GM23338 (cell line): ENCODE data around the gene HHAT. TPM values are rescaled to one million over a fixed set of nuclear protein-coding genes. Genes with fewer than 3 reads are reported as not detected.
A peak's percentile ranks its signal among the peaks of the same experiment; 100 is the strongest.

Experiments used
- ATAC-seq: fragments of 200-7000 bp; cut with Tn5 transposase; 3 replicates; pipeline ENCODE4 v1.9.1; 2020
- DNase-seq: peaks from one replicate; pipeline ENCODE4 v3.0.0-alpha.2; 2015; ENCODE audit warnings: low spot score
- H2AFZ ChIP-seq: fragments of 200-600 bp; sonication (generic); 2 replicates; pipeline ENCODE4 v1.8.0; 2016; ENCODE audit warnings: antibody characterized with exemption, mild to moderate bottlenecking, moderate library complexity
- H3F3A ChIP-seq: fragments of 200-600 bp; sonication (generic); replicated peaks from 2 replicates; pipeline ENCODE4 v1.8.0; 2017; ENCODE audit warnings: antibody characterized with exemption, mixed run types, low read depth
- H3K27ac ChIP-seq: fragments of 200-600 bp; sonication (generic); 2 replicates; pipeline ENCODE4 v1.6.1; 2016; ENCODE audit warnings: low read depth
- H3K27me3 ChIP-seq: fragments of 200-600 bp; sonication (generic); 2 replicates; pipeline ENCODE4 v1.8.0; 2016; ENCODE audit warnings: mild to moderate bottlenecking, mixed run types, moderate library complexity; ENCODE audit not compliant: insufficient read depth
- H3K36me3 ChIP-seq: fragments of 200-600 bp; sonication (generic); 2 replicates; pipeline ENCODE4 v1.8.0; 2016; ENCODE audit warnings: mild to moderate bottlenecking; ENCODE audit not compliant: insufficient read depth
- H3K4me1 ChIP-seq: fragments of 200-600 bp; sonication (generic); 2 replicates; pipeline ENCODE4 v1.8.0; 2016; ENCODE audit warnings: mild to moderate bottlenecking, moderate library complexity; ENCODE audit not compliant: insufficient read depth
- H3K4me2 ChIP-seq: fragments of 200-600 bp; sonication (generic); 2 replicates; pipeline ENCODE4 v1.7.1; 2017; ENCODE audit warnings: mixed run types
- H3K4me3 ChIP-seq: fragments of 200-600 bp; sonication (generic); 2 replicates; pipeline ENCODE4 v1.6.1; 2016; ENCODE audit warnings: mixed run types
- H3K79me2 ChIP-seq: fragments of 200-600 bp; sonication (generic); replicated peaks from 2 replicates; pipeline ENCODE4 v1.8.0; 2017; ENCODE audit warnings: mild to moderate bottlenecking; ENCODE audit not compliant: insufficient read depth
- H3K9me2 ChIP-seq: fragments of 200-600 bp; sonication (generic); 2 replicates; pipeline ENCODE4 v1.8.0; 2017; ENCODE audit not compliant: insufficient read depth
- H4K20me1 ChIP-seq: fragments of 200-600 bp; sonication (generic); replicated peaks from 2 replicates; pipeline ENCODE4 v1.8.0; 2017; ENCODE audit warnings: mild to moderate bottlenecking; ENCODE audit not compliant: insufficient read depth
- H3K27ac Mint-ChIP-seq: 2 replicates; pipeline ENCODE4 v1.8.0; 2020; ENCODE audit warnings: inconsistent platforms, mild to moderate bottlenecking, moderate library complexity, mixed read lengths
- H3K27me3 Mint-ChIP-seq: 3 replicates; pipeline ENCODE4 v1.8.0; 2022; ENCODE audit warnings: low read depth, mild to moderate bottlenecking, moderate library complexity, mixed read lengths, inconsistent platforms; ENCODE audit not compliant: insufficient read depth, poor library complexity
- H3K36me3 Mint-ChIP-seq: 3 replicates; pipeline ENCODE4 v1.8.0; 2021; ENCODE audit warnings: low read depth, mild to moderate bottlenecking, inconsistent platforms, moderate library complexity, mixed read lengths
- H3K4me1 Mint-ChIP-seq: 3 replicates; pipeline ENCODE4 v1.8.0; 2020; ENCODE audit warnings: mild to moderate bottlenecking, inconsistent platforms, mixed read lengths
- H3K4me3 Mint-ChIP-seq: 3 replicates; pipeline ENCODE4 v1.8.0; 2021; ENCODE audit warnings: moderate library complexity, mild to moderate bottlenecking, inconsistent platforms, mixed read lengths
- H3K9me3 Mint-ChIP-seq: 3 replicates; pipeline ENCODE4 v1.8.0; 2020; ENCODE audit warnings: moderate library complexity, mild to moderate bottlenecking, inconsistent platforms, mixed read lengths
- CREB1 ChIP-seq: fragments of 250-450 bp; sonication (Bioruptor Pico); IDR thresholded peaks from 2 replicates; pipeline ENCODE4 v1.5.0; 2020; ENCODE audit warnings: low read depth, mild to moderate bottlenecking, moderate library complexity
- NANOG ChIP-seq: IDR thresholded peaks from 2 replicates; pipeline ENCODE4 v1.6.1; 2016; ENCODE audit warnings: antibody characterized with exemption, borderline replicate concordance
- POLR2AphosphoS5 ChIP-seq: IDR thresholded peaks from 2 replicates; pipeline ENCODE4 v1.6.1; 2016; ENCODE audit warnings: antibody characterized with exemption, low read depth
- STAT1 ChIP-seq: IDR thresholded peaks from one replicate; pipeline ENCODE4 v1.6.1; 2016; ENCODE audit warnings: antibody characterized with exemption; ENCODE audit not compliant: unreplicated experiment
- ZNF331 ChIP-seq: fragments of 250-450 bp; sonication (Bioruptor Pico); IDR thresholded peaks from 2 replicates; pipeline ENCODE4 v1.5.0; 2020; ENCODE audit warnings: low read depth, mild to moderate bottlenecking, moderate library complexity
- ZNF462 ChIP-seq: fragments of 250-450 bp; sonication (Bioruptor Pico); IDR thresholded peaks from 2 replicates; pipeline ENCODE4 v1.5.0; 2020; ENCODE audit warnings: mild to moderate bottlenecking, moderate library complexity
- polyA plus RNA-seq: library from polyadenylated mRNA; unstranded; fragments of >200 nt; fragmentation: Nextera tagmentation; extraction: Ambion mirVana; gene quantifications from 2 replicates; pipeline ENCODE4 v1.2.1, GENCODE V29; 2016
- total RNA-seq: library from RNA; depleted of rRNA; stranded (reverse); fragments of >200 nt; shearing (Covaris generic); gene quantifications from 2 replicates; pipeline ENCODE4 v1.2.3, GENCODE V29; 2014

HHAT gene
- total and polyA plus RNA-seq, 2 experiments from 2014 or later: 0.11 to 0.66 TPM

DNA sequence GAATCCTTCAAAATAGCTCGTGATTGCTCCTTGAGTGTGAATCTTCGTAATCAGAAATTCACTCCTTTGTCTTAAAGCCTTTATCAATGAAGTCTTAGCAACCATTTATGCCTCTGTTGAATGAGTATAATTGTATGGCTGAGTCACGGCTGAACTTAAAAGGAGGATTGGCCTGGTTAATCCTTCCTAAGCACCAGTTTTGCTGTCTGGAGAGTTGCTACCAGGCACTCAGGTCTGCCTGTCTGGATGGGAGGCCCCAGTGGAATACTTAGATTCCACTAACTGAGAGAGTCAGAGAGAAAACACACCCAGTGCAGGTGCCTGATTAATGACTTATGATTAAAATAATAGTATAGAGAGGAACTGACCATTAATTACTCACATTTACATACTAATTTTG lies 7.6 kb upstream of the HHAT start (continued):
- TF ChIP-seq ZNF462 (CRISPR knock-in tag) (no peak), NANOG (no peak)

DNA sequence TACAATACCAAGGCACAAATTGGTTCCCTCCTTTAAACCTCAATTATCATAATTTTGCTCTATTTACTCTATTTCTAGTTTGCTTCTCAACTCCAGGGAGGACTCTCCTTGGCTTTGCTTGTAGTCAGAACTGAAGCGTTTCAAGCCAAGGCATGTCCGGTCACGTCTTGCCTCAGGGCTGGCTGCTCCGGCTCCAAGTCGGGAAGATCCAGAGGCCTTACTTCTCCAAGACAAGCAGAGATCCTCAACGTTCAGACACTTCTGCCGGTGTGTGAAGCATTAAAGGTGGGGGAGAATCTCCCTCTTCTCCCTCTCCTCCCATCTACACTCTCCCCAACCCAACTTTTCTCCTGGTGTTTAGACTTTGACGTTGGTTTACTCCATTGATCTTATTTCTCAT lies 7.2 kb upstream of the HHAT start:
- no peaks in the 10 kb centered on the region; the same call in 1 of the 2 replicates for H3K4me1 ChIP-seq
- H3F3A ChIP-seq: no peaks in the 10 kb centered on the region
- no peak overlapping the region for H3K27ac Mint-ChIP-seq
- DNase-seq (no peak), ATAC-seq (no peak)
- no peak overlapping the region for H3K4me3 ChIP-seq
- peaks cover 9% of the 10 kb centered on the region; the same call in 2 of the 3 replicates for H3K9me3 Mint-ChIP-seq
- no peaks in the 10 kb centered on the region for H3K79me2 ChIP-seq
- no peak overlapping the region for H3K27ac ChIP-seq
- H3K4me3 Mint-ChIP-seq: no peak overlapping the region
- H3K36me3 Mint-ChIP-seq: no peaks in the 10 kb centered on the region
- no peaks in the 10 kb centered on the region for H4K20me1 ChIP-seq
- peak overlapping the region; percentile 83 for H2AFZ ChIP-seq
- H3K27me3 Mint-ChIP-seq: no peaks in the 10 kb centered on the region
- H3K27me3 ChIP-seq: peaks cover 12% of the 10 kb centered on the region
- no peaks in the 10 kb centered on the region for H3K36me3 ChIP-seq
- no peaks in the 10 kb centered on the region for H3K9me2 ChIP-seq
- H3K4me1 Mint-ChIP-seq: peaks cover 4% of the 10 kb centered on the region; the same call in 1 of the 3 replicates
- TF ChIP-seq NANOG (no peak), POLR2AphosphoS5 (no peak), STAT1 (no peak), CREB1 (CRISPR knock-in tag) (no peak), ZNF462 (CRISPR knock-in tag) (no peak), ZNF331 (no peak)
- H3K4me2 ChIP-seq: no peak overlapping the region
